IPS DF 19.7 (cell line): Measurements from ENCODE around the gene YKT6.

Experiments used
- DNase-seq: peaks from one replicate; pipeline ENCODE4 v3.0.0-alpha.2; 2013; ENCODE audit warnings: low read depth, low spot score

YKT6 gene

DNA sequence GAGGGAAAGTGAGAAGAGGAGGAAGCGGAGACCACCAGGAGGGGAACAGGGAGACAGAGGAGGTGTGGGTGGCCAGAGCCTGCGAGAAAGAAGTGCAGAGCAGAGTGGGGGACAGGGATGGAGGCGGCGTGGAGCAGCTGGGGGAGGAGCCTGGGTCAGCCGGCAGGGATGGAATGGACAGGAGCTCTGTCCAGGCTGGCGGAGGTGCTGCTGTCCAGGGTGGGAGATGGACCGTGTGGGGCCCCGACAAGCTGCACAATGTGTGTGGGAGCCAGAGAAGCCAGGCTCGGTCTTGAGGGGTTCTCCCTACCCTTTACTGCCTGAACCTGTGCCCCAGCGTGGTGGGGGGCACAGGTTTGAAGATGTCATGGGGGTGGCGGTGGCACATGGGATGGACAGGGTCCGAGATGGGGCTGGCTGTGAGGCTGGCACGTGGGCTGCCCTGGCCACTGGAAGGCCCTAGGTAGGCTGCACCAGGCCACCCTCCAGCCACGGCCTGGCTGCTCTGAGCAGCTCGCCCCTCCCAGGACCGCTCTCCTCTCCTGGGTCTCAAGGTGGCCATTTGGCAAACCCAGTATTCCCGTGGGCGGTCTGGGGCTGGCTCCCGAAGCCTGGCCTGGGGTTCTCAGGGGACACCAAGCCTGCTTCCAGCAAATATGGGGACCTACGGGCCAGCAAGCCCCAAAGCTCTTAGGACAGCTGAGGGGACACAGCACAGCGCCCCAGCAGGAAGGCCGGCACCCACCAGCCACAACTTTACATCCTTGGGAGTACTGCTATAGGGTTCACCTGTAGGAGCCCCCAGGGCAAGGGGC is 32.3 kb downstream of the YKT6 start:
- DNase-seq: no peak

DNA sequence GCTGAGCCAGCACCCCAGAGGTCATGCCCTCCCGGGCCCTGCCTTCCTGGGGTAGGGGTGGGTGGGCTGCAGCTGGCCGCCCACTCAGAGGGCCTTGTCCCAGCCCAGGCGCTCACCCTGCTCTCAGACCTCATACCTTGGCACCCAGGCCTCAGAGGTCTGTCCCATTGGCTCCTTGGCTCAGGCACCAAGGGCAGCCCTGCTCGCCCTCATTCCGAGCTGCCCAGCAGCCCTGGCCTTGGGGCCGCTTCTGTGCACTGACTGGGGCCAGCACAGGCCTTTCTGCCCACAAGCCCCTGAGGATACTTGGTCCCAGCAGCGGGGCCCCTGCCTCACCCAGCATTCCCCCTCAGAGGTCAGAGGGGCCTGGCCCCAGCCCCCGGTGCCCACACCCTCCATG is 34.3 kb downstream of the YKT6 start:
- DNase-seq: no peak

DNA sequence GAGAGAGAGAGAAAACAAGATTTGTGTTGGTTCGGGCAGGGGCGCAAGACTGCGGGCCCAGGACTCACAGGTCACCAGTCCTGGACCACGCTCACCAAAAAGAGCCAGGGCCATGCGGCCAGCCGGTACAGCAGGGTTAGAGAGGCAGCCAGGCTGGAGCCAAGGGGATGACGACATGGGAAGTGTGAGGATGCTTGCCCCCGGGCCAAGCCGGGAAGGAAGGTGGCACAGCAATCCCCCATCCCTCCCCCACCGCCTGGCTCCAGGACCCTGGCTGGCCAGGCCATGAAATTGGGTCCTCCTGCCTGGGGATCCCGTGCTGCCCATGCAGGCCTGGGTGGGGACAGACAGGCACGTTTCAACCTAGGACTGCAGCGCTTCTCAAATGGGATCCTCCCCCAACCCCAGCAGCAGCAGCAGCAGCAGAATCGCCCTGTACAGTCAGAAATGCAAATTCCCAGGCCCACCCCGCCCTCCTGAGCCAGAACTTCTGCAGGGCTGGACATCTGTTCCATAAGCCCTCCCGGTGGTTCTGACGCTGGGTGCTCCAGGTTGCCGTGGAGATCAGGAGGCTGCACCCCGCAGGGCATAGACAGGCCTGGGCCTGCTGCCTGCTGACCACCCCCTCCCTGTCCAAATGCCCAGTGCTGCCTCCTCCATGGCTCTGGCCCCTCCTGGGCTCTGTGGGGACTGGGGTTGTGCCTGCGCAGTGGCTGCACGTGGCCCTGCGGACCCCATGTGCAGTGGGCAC is 35.0 kb downstream of the YKT6 start:
- DNase-seq: no peak

DNA sequence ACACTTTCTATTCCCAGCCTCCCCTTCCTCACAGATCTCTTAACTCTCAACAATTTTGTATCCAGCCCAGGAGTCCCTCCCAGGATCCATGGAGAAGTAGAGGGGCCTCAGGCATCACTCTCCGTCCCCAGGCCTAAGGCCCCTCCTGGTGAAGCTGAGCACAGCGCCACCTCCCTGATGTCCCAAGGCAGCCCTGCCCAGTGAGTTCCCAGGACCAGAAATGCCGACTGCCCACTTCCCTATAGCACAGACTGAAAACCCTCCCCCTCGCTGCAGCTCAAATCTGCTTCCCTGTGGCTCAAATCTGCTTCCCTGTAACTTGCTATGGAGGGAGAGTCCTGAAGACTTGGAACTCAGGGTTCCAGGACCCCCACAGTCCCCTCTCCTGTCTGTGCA is 35.6 kb downstream of the YKT6 start:
- no peak for DNase-seq

DNA sequence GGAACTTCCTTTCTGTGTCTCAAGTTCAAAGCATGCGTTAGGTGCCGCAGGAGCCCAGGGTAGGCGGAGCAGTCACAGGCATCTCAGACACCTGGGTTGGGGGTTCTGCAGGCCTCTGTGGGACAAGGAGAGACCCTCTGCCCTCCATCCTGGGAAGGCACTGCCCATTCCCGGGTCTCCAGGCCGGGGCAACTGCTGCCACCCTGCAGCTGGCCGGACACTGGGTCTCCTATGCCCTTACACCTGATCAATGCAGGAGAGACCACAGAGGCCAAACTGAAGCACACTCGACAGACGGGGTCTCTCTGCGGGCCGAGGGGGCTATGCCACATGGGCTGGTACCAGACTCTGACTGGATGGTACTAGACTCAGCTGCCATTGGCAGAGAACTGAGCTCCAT is 36.9 kb downstream of the YKT6 start:
- no peak for DNase-seq

DNA sequence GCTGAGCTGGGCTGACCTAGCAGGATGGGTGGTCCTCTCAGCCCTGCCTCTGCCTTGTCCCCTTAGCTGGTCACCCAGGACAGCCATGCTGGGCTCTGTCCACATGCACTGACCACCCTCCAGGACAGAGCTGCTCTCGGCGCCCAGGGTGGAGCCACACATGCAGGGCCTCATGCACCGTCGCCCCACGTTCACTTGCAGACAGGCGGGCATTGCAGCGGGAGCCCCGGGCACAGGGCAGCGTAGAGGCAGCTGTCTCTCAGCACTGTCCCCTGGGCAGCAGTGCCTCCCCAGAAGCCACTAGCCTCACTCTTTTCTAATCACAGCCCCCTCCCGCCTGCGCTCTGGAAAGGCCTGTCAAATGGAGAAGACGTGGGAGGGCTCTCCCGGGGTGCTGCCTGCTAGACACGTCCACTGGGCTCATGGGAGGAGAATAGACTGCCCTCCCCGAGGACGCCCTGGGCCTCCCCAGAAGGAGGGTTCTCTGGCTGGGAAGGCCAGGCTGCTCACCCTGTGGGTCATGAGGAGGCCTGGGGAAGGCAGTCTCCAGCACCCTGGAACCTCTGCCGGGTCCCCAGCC is 37.4 kb downstream of the YKT6 start:
- DNase-seq: no peak

DNA sequence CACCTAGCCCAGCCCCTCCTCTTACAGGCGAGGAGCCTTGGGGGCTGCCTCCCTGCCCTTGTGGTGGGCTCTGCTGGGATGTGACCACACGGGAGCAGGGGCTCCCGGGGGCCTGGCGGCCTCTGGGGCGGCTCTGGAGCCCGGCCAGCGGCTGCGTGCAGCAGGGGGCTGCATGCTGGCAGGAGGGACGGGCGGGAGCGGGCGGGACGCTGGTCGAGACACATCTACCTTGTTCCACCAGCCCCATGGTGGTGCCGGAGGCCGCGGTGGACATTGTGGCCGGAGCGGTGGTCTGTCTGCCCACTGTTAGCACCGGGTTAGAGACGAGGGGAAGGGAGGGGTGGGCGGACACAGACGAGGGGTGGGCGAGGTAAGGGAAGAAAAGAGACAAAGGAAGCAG is 38.6 kb downstream of the YKT6 start:
- no peak for DNase-seq

DNA sequence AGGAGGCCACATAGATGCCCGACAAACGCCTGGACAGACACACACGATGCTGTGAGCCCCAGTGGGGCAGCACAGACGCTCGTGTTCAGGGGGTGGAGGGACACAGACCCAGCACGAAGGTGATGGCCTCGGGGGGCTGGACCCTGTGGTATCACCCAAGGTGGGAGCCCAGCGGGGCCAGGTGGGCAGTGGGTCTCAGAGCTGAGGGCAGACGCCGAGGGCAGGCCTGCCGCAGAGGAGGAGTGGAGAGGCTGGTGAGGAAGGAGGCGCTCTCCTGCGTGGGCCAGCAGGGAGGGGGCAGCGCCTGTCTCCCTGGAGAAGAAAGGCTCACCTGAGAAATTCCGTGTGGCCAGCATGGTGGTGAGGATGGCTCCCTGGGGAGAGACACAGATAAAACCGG is 39.6 kb downstream of the YKT6 start:
- DNase-seq: no peak

DNA sequence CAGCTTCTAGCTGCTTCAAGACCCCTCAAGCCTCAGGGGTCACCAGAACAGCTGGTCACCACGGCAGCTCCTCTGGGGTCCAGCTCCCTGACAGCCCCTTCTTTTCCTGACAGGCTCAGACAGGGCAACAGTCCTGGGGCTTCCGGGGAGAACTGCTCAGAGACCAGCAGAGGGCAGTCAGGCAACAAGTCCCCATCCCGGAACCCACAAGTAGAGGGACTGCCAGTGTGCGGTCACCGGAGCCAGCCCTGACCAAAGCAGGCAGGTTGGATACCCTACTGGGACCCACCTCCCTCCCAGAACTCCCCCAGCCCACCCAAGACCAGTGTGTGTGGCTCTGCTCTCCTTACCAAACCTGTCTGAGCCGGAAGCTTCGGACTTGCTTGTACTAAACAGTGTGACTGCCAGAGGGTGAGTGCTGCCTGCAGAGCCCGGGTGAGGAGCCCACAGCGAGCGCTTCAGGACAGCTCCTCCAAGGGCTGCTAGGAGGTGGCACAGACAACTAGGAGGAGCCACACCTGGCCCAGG is 40.3 kb downstream of the YKT6 start:
- DNase-seq: peak; percentile 40

DNA sequence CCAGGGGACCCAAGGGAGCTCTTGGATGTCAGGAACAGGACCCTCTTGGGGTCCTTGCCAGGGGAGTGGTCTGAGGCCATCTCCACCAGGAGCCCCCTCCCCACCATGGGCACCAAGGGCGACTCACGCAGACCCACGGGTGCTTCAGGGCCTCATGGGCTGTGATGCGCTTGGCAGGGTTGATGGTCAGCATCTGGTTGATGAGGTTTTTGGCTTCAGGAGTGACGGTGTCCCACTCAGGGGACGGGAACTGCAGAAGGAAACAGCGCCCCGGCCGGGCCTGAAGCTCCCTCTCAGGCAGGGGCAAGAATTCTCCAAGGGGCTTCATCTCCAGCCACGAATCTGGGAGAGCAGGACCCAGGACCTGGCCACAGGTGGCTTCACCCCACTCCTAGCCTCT is 41.3 kb downstream of the YKT6 start:
- no peak for DNase-seq

DNA sequence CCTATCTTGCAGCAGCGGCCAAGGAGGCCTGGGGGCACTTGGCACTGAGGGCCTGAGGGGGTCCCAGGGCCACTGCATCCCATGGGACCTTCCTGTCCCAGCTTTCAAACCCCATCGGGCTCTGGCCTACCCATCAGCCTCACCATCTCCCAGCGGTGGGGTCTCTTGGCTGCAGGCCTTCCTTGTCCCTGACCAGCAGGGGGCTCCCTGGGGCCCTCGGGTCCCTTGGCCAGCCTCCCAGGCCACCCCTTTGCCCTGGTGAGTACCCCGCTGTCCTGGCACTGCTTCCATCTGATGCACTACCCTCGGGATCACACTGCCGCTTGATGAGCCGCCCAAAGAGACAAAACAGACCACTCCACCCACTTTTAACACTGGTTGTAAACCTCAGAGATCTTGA is 43.5 kb downstream of the YKT6 start:
- no peak for DNase-seq

DNA sequence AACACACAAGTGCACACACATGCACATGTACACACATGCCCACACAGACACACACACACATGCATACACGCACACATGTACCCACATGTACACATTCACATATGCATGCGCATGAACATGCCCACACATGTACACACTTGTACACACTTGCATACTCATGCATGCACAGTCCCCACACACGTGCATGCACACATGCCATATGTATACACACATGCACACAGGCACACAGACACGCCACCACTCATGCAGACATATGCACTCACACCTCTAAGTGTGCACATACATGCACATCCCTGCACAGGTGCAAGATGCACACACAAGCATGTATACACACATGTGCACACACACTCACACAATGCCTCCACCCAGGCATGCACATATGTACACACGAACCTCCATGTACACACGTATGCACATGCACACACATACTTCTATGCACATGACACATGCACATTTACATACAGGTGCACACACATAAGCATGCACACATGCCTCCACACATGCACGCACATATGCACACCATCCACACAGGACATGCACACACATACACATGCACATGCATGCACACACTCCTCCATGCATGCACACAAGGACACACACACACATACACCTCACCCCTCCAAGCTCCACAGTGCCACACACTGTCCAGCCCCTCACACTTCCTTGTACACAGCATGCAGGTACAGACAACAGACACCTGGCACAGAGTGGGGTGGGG is 45.8 kb downstream of the YKT6 start:
- no peak for DNase-seq

DNA sequence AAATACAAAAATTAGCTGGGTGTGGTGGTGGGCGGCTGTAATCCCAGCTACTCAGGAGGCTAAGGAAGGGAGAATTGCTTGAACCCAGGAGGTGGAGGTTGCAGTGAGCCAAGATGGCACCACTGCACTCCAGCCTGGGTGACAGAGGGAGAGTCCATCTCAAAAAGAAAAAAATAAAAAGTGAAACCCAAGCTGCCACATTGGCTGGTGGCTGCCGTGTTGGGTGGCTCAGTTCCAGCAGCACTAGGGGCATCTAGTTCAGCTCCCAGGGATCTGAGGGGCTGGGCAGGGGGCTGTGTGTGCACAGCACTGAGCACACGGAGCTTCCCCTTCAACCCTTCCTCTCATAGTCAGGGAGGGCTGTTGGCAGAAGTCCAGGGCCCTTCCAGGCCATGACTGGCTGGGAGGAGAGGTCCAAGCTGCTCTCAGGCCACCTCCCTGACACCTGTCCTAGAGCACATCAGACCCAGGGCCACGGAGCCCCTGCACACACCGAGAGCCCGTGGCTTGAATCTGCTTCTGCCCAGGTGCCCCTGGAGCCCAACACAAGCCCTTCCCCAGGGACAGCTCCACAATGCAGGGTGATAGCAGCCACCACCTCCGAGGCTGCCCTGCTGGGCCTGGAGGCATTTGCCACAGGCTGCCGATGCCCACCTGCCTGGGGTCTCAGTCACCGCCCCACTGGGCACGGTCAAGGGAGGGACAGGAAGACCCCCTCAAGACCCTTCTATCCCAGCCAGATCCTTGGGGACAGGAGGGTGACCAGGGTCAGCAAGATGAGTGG is 47.3 kb downstream of the YKT6 start:
- no peak for DNase-seq

DNA sequence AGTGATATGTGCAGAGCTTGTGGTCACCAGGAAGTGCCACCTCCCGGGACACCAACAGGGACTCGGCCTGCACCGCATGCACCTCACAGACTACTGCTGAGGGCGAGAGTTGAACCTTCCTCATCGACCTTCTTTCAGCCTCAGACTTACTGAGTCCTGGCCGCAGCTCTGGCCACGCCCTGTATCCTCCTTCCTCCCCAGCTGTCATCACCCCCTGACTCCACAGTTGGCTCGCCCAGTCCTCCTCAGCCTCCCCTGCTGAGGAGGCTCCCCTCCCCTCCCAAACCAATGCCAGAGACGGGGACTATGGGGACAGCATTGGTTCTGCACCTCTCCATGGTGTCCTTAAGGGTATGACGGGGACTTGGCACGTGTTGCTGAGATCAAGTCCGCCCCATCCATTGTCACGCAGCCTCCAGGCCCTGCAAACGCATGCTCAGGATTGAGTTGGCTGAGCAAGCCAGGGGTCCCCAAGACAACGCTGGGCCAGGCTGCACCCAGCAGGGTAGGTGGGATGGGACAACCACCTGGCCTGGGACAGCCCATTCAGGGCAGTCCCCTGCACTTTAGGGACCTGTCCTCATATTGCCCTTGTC is 49.0 kb downstream of the YKT6 start:
- no peak for DNase-seq

DNA sequence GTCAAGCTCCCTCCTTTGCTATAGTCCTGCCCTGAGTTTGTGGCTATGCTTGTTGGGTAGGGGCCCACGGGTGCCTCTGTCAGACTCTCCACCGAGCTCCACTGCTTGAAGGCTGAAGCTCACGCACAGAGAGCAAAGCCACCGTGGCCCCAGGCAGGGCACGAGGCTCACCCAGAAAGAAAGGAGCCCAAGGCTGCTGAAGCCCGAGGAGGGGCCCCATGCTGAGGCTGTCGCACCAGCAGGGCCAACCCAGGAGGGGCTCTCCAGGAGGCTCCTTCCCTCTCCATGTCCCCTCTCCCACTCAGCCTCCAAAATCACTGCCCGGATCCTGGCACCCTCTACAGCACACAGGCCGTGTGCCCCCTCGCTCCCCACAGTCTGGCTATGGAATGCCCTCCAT is 50.5 kb downstream of the YKT6 start:
- DNase-seq: no peak

DNA sequence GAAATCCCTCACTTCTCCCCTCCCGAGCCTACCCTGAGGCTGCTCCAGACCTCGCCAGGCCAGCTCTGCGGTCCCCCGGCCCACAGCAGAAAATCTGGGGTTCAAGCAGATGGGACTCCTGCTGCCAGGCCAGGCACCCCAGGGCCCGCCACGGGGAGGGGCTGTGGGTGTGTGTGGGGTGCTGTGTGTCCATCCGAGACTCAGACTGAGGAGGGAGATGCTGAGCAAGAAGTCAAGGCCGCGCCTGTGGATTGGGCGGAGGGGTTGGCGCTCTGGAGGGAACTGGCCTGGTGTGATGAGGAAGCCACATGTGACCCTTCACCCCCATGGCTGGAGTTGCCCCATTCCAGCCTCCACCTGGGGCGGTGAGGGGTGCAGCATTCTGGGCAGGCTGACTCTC is 51.1 kb downstream of the YKT6 start:
- no peak for DNase-seq

DNA sequence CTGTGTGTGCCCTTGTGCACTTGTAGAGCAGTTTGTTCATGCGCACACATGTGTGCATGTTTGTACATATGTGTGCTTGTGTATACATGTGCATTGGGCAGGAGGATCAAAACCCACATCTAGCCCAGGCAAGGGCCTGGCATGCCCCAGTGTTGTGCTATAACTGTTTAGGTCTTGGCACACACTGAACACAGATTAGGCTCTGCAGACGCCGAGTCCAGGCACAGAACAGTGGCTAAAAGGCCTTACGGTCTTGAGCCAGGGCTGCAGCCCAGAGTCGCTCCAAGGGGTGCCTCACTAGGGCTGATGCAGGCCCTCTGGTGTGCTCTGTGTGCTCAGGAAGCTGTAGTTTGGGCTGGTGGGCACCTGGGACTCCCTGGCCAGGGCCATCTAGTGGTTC is 55.7 kb downstream of the YKT6 start:
- no peak for DNase-seq

DNA sequence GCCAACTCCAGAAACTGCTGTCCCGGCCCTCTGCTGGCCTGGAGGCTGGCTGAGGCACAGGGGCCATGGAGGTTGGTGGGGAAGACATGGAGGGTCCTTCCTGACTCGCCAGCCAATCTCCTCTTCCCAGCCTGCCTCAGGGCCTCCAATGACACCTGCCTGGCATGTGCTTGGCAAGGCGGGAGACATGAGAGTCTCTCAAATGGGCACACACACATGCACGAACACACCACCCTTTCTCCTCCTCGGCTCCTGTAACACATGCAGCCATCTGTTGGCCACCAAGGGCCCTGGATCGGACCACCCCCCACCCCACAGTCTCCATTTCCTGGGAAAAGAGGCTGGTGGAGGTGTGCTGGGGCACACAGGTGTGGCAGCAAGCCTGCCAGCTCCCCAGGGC is 56.4 kb downstream of the YKT6 start:
- DNase-seq: no peak

DNA sequence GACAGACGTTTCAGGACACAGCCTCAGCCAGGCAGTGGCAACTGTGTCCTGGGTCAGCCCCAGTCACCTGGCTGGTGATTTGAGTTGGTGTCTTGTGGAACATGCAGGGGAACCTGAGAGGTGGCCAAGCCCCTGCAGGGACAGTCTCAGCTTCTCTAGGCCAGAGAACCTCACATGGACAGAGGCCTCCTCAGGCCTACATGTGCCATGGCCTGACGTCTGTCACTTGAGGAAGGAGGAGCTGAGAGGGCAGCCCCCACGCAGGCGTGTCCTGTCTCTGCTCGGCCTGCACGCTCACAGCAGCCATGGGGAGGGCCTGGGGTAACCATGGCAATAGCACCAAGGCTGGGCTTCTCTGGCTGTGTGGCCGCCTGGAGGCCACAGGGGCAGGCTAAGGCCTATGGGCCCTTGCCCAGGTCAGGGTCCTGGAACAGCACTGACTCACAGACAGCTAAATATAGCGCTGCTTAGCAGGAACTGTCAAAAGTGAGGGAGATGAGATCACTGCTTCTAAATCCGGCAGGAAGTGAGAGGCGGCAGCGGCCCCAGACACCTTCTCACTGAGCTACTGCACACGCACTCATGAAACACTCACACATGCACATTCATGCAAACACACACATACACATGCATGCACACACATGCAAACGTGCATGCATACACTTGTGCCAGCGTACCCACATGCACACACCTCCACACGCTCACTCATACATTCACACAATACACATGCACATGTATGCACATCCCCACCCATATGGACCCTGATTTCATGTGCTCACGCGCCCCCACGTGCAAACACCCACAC is 57.0 kb downstream of the YKT6 start:
- DNase-seq: no peak

DNA sequence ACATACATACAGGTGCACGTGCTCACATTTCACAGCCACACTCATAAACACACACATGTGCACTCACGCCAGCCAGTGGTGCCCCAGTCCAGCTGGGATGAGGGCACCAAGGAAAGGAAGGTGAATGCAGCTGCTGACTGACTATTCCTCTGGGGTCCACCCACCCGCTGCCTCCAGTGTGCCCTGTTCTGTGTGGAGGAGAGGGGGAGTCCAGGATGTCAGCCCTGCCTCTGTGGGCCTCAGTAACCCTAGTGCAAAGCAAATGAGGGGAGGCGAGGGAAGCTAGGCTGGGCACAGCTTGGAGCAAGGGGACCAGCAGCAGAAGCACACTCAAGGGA is 57.6 kb downstream of the YKT6 start:
- no peak for DNase-seq
